Measurements from ENCODE around the gene TSLP.
A peak's percentile ranks its signal among the peaks of the same experiment; 100 is the strongest.

Gene TSLP

DNA sequence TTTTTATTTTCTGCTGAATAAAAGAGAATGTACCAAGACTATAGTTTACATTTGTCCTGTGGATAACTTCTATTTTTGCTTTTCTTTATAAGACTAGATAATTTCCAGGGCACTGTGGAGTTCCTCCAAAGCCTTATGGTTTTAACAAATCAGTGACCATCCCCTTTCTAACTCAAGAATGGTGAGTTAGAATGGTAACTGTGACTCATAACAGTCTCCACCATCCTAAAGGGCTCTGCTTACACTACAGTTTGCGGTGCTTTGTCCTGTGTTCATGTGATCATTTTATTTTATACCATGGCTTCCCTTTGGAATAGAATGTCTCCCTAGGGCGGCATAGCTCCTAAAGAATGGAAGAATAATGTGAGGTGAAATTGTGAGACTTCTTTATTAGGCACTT lies 50.9 kb downstream of the TSLP start:
- peak; percentile 53 for FAIRE-seq
- DNase-seq (ENCODE audit: insufficient read length): no peak
- no peak for TF ChIP-seq TAF1 (IDR thresholded peaks at IDR 0.05; ENCODE audit: borderline replicate concordance, low read depth, low read length)
- TF ChIP-seq POLR2AphosphoS5 (IDR thresholded peaks at IDR 0.05; ENCODE audit: low read depth, low read length): no peak
- TF ChIP-seq POLR2A (IDR thresholded peaks at IDR 0.05; ENCODE audit: low read depth, low read length): no peak

DNA sequence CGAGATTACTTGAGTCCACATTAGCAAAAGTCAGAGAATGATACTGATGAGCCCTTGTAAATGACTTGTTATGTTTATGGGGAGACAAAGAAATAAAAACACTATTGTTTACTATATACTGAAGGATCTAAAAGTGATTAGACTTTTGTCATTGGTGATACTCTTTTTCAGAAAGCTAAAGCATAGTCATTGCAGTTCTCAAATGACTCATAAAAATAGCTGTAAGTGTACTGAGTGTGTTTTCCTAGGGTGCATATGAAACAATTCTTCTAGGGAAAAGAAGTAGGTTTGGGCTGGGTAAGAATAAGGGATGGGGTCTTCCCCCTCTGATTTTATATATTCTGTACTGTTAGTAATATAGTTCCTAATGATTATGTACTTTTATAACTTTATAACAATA lies 53.3 kb downstream of the TSLP start:
- TF ChIP-seq POLR2A (IDR thresholded peaks at IDR 0.05; ENCODE audit: low read depth, low read length) (no peak), POLR2AphosphoS5 (IDR thresholded peaks at IDR 0.05; ENCODE audit: low read depth, low read length) (no peak), TAF1 (IDR thresholded peaks at IDR 0.05; ENCODE audit: borderline replicate concordance, low read depth, low read length) (no peak)
- FAIRE-seq (no peak), DNase-seq (ENCODE audit: insufficient read length) (no peak)

DNA sequence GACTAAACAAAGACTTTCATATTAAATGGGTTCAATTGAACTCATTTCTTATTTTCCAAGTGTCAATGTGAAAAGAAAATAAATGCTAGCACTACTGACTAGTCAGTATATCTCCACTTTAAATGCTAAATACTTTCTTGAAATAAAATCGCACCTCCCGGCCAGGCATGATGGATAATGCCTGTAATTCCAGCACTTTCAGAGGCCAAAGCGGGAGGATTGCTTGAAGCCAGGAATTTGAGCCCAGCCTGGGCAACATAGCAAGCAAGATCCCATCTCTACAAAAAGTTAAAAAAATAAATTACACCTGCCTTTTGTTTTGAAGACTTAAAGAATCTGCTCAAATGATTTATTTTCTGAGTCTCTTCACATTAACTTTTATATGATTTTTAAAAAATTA lies 55.4 kb downstream of the TSLP start:
- FAIRE-seq: no peak

More for the DNA sequence above, 55.4 kb downstream of the TSLP start:
- TF ChIP-seq POLR2AphosphoS5 (IDR thresholded peaks at IDR 0.05; ENCODE audit: low read depth, low read length) (no peak), TAF1 (IDR thresholded peaks at IDR 0.05; ENCODE audit: borderline replicate concordance, low read depth, low read length) (no peak), POLR2A (IDR thresholded peaks at IDR 0.05; ENCODE audit: low read depth, low read length) (no peak)
- no peak for DNase-seq (ENCODE audit: insufficient read length)

Data from GM12892 (cell line).